GM06990 (cell line): ENCODE data around the gene SLK.

Experiments used
- DNase-seq: peaks from one replicate; pipeline ENCODE4 v3.0.0-alpha.2; 2011; ENCODE audit not compliant: insufficient read length; ENCODE audit errors: extremely low read depth
- H3K27me3 ChIP-seq: replicated peaks from 2 replicates; pipeline ENCODE4 v1.6.0; 2011; ENCODE audit warnings: low read length; ENCODE audit not compliant: control insufficient read depth, insufficient read depth
- H3K36me3 ChIP-seq: 2 replicates; pipeline ENCODE4 v1.5.1; 2011; ENCODE audit warnings: low read length; ENCODE audit not compliant: control insufficient read depth, insufficient read depth
- H3K4me3 ChIP-seq: replicated peaks from 2 replicates; pipeline ENCODE4 v1.5.1; 2011; ENCODE audit warnings: low read depth, mild to moderate bottlenecking, control low read depth, low read length
- TF ChIP-seq, protein P1 (sequence below): IDR thresholded peaks from 2 replicates; pipeline ENCODE4 v1.5.1; 2011; ENCODE audit warnings: low read length, control low read depth, mild to moderate bottlenecking, inconsistent platforms; ENCODE audit not compliant: insufficient read depth, poor library complexity, severe bottlenecking

SLK gene

DNA sequence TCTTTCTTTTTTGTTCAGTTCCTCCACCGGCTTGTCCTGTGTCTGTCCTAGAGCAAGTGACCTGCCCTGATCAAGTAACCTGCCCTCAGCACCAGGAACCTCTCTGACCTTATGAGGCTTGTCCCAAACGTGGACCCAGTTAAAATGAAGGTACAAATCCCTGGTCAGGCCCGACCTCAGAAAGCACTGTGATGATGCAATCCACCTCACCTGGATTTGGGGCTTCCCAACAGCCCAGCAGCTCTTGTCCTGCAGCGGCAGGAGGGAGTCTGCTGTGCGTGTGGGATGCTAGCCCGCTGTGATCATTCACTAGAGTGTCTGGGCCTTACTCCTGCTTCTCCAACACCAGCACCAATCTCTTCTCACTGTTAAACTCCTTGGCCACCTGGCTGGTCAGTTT lies 107.6 kb downstream of the SLK start:
- Histone ChIP-seq H3K36me3 (no peaks in the 10 kb centered on the region), H3K27me3 (no peaks in the 10 kb centered on the region; the same call in 1 of the 2 replicates), H3K4me3 (no peak overlapping the region)
- no peak for DNase-seq
- TF ChIP-seq, protein P1, sequence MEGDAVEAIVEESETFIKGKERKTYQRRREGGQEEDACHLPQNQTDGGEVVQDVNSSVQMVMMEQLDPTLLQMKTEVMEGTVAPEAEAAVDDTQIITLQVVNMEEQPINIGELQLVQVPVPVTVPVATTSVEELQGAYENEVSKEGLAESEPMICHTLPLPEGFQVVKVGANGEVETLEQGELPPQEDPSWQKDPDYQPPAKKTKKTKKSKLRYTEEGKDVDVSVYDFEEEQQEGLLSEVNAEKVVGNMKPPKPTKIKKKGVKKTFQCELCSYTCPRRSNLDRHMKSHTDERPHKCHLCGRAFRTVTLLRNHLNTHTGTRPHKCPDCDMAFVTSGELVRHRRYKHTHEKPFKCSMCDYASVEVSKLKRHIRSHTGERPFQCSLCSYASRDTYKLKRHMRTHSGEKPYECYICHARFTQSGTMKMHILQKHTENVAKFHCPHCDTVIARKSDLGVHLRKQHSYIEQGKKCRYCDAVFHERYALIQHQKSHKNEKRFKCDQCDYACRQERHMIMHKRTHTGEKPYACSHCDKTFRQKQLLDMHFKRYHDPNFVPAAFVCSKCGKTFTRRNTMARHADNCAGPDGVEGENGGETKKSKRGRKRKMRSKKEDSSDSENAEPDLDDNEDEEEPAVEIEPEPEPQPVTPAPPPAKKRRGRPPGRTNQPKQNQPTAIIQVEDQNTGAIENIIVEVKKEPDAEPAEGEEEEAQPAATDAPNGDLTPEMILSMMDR, result no peak

DNA sequence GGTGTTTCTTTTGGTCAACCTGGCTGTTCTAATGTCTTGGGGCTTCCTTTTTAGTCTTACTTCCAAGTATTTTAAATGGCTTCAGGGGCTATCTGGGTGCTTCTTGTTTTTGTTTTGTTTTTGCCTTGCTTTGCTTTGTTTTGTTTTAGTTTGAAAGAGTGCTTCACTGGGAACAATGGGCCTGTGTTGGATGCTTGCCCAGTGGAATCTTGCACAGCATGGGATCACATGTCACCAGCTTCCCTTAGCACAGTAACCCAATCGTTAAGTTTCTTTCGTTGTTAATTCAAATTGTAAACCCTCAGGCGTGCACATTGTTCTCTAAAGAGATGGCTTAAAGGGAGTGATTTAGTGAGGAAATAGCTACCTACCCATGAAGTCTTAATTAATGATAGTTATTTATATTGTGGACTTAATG lies 109.8 kb downstream of the SLK start:
- H3K4me3 ChIP-seq, result no peak overlapping the region

DNA sequence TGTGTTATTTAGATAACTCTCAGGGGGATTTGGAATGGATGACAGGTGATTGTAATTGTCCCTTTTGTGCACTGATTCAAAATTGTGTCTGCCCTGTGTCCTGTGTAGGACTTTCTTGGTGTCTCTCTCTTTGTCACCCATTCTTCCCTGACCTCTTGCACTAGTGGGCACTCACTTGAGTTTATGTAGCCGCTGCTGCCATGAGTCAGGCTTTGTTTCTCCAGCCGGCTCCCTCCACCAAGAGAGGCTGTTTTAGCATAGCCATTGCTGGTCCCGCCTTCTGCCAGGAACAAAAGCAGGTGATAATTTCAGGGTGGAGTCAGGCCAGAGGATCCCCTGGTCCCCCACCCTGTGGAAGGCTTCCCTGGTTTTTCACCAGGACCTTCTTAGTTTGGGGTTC lies 110.3 kb downstream of the SLK start:
- no peak for DNase-seq
- TF ChIP-seq, protein P1, result no peak

More for the DNA sequence above, 109.8 kb downstream of the SLK start:
- DNase-seq, result no peak
- H3K36me3 ChIP-seq, result no peaks in the 10 kb centered on the region
- TF ChIP-seq, protein P1, result no peak
- no peaks in the 10 kb centered on the region; the same call in 1 of the 2 replicates for H3K27me3 ChIP-seq

DNA sequence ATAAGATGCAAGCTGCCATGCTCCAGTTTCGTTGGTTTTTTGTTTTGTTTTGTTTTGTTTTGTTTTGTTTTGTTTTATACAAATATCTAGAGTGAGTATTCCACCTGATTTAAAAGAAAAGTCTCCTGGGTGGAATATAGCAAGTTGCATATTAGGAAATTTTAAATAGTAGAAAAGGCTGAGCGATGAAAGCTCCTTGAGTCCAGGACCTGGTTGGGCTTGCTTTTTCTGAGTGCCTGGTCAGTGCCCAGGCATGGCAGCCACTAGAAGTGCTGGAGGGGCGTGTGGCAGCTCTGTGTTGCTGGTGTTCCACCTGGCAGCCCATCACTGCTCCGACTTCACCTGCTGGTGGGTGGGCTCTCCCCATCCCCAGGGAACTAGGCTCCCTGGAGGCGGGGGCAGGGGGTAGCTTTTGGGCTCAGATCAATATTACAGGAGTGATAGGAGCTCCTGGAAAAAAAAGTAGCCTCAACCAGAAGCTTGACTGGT lies 110.8 kb downstream of the SLK start:
- DNase-seq, result no peak
- TF ChIP-seq, protein P1, result no peak
- Histone ChIP-seq H3K4me3 (no peak overlapping the region), H3K36me3 (no peaks in the 10 kb centered on the region), H3K27me3 (no peaks in the 10 kb centered on the region; the same call in 1 of the 2 replicates)

More for the DNA sequence above, 110.3 kb downstream of the SLK start:
- no peaks in the 10 kb centered on the region for H3K36me3 ChIP-seq
- no peak overlapping the region for H3K4me3 ChIP-seq
- H3K27me3 ChIP-seq, result no peaks in the 10 kb centered on the region; the same call in 1 of the 2 replicates
